Mucosa of descending colon (tissue), 3 donors: ENCODE results near the gene EXOC3. TPM values are rescaled to one million over a fixed set of nuclear protein-coding genes. Genes with fewer than 3 reads are reported as not detected.
A peak's percentile ranks its signal among the peaks of the same experiment; 100 is the strongest.

Source experiments
- ATAC-seq: fragments of 200-7000 bp; cut with Tn5 transposase; one replicate; pipeline ENCODE4 v1.9.1; 2020; ENCODE audit warnings: mild to moderate bottlenecking, moderate library complexity
- DNase-seq, 3 donors: peaks; one replicate each; pipeline ENCODE4 v3.0.0-alpha.2; 2020
- H3K36me3 ChIP-seq: fragments of 200-600 bp; one replicate; pipeline ENCODE4 v1.8.0; 2021; ENCODE audit warnings: low read depth, mild to moderate bottlenecking
- H3K4me1 ChIP-seq: fragments of 200-600 bp; one replicate; pipeline ENCODE4 v1.8.0; 2021; ENCODE audit warnings: low read depth, mild to moderate bottlenecking
- H3K4me3 ChIP-seq: fragments of 200-600 bp; one replicate; pipeline ENCODE4 v1.8.0; 2021; ENCODE audit warnings: mild to moderate bottlenecking
- H3K9me3 ChIP-seq: fragments of 200-600 bp; one replicate; pipeline ENCODE4 v1.8.0; 2021; ENCODE audit warnings: mild to moderate bottlenecking
- CTCF ChIP-seq: fragments of 200-600 bp; IDR thresholded peaks from one replicate; pipeline ENCODE4 v1.8.0; 2022; ENCODE audit warnings: antibody characterized with exemption, mild to moderate bottlenecking
- intact Hi-C, 2 donors: fragments of 100-400 bp; cut with DNase I in 1 of 2; cut with micrococcal nuclease in 1 of 2; formaldehyde crosslinking; loops; one replicate each; pipeline versions ENCODE4 v1.11.0 to v1.11.1; 2022; cut with DNase I, micrococcal nuclease
- total RNA-seq, 3 donors: library from RNA; stranded (reverse); fragmentation: NEBNext Ultra II Directional in 2 of 3; extraction: Animal tissue kit (Norgen Biotek cat#: 25700) in 2 of 3; gene quantifications; one replicate each; pipeline versions ENCODE4 v1.2.1 to v1.2.4, GENCODE V29; 2021 to 2023
- donor health status: DM: no; HTN: no; CAD: no; lungs with moderate emphysema.
- donor health status: DM: no; HTN: no; CAD: no.
- donor health status: DM: no; HTN: yes; CAD: no.

The EXOC3 gene
- total RNA-seq, 3 donors from 2014 or later, result 67.0 to 89.1 (median 76.8) TPM

DNA sequence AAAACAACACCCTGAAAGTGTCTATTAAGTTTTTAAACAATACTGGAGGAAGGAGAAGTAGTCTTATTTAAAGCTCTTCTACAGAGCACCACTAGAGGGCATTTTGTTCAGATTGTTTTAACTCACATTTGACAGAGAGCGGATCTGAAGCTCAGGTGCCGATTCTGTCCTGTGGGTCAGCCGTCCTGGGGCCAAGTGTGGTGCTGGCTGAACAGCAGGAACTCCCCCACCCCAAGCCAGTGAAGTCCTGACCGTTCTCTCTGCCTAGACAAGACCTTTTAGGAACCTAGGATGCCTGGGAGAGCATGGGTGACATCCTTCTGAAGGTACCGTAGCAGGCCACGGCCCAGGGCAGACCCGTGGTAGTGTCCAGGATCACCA lies 3.9 kb downstream of the EXOC3 start:
- ATAC-seq, result no peak
- peak; percentile 29 for TF ChIP-seq CTCF
- Histone ChIP-seq H3K4me3 (no peak overlapping the region), H3K36me3 (peaks cover 13% of the 10 kb centered on the region), H3K4me1 (peaks cover 10% of the 10 kb centered on the region), H3K9me3 (peaks cover 2% of the 10 kb centered on the region)
- intact Hi-C loops, result no loop called here
- peak in 2 of 3 donors; percentile 19 to 41 for DNase-seq

- no peak overlapping the region for H3K4me3 ChIP-seq
- no peak for ATAC-seq
- intact Hi-C loops, result no loop called here
- H3K9me3 ChIP-seq, result peaks cover 6% of the 10 kb centered on the region
- TF ChIP-seq CTCF, result no peak
- H3K4me1 ChIP-seq, result peaks cover 5% of the 10 kb centered on the region
- H3K36me3 ChIP-seq, result peaks cover 13% of the 10 kb centered on the region
- peak in 2 of 3 donors; percentile 14 to 42 for DNase-seq
These were observed 4.5 kb downstream of the EXOC3 start for GRCh38 chr5:447501-447900.

DNA sequence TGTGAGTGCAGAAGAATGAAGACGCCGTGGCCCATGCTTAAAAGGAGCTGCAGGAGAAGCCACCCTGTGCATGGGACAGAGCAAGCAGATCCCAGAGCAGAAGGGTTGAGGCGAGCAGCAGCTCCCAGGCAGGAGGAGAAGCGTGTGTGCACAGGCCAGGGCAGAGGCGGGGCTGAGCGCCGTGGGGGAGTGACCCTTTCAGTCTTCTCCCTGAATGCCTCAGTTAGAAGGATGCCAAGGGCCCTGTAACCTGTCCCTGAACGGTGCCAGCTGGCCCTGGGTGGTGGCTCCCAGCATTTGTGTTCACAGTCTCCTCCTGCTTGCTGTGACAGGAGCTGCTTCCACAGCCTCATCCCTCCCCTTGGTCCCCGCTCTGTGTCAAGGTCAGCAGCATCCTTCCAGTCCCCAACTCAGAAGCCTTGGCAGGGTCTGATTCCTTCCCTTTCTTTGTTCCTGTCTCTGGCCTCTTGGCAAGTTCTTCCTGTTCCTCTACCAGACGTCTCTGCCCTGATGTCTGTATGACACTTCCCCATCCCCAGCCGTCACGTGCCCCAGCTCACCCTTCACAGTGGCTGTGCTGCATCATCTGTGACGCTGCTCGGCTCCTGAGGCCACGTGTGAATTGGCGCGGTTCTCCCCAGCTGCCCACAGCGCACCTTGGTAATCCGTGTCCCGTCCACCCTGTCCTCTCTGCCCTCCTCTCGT lies 5.2 kb downstream of the EXOC3 start:
- Histone ChIP-seq H3K36me3 (peaks cover 13% of the 10 kb centered on the region), H3K9me3 (peaks cover 6% of the 10 kb centered on the region), H3K4me3 (no peak overlapping the region), H3K4me1 (peaks cover 5% of the 10 kb centered on the region)
- peak in 2 of 3 donors; percentile 37 to 68 for DNase-seq
- peak; percentile 37 for ATAC-seq
- intact Hi-C loops, result no loop called here
- no peak for TF ChIP-seq CTCF

GRCh38 chr5:448766-449090 lies 5.8 kb downstream of the EXOC3 start:
- H3K9me3 ChIP-seq, result peaks cover 6% of the 10 kb centered on the region
- no peak overlapping the region for H3K4me3 ChIP-seq
- no peak for ATAC-seq
- TF ChIP-seq CTCF, result no peak
- intact Hi-C loops, result no loop called here
- H3K36me3 ChIP-seq, result peaks cover 13% of the 10 kb centered on the region
- H3K4me1 ChIP-seq, result peaks cover 4% of the 10 kb centered on the region
- DNase-seq, result no peak

GRCh38 chr5:449151-449550 lies 6.2 kb downstream of the EXOC3 start:
- Histone ChIP-seq H3K4me1 (no peaks in the 10 kb centered on the region), H3K4me3 (no peak overlapping the region), H3K9me3 (peaks cover 6% of the 10 kb centered on the region), H3K36me3 (peaks cover 14% of the 10 kb centered on the region)
- DNase-seq (no peak), ATAC-seq (no peak)
- intact Hi-C loops, result no loop called here
- TF ChIP-seq CTCF, result no peak
